ENCODE results near the gene DGKG.
A peak's percentile ranks its signal among the peaks of the same experiment; 100 is the strongest.

The DGKG gene

DNA sequence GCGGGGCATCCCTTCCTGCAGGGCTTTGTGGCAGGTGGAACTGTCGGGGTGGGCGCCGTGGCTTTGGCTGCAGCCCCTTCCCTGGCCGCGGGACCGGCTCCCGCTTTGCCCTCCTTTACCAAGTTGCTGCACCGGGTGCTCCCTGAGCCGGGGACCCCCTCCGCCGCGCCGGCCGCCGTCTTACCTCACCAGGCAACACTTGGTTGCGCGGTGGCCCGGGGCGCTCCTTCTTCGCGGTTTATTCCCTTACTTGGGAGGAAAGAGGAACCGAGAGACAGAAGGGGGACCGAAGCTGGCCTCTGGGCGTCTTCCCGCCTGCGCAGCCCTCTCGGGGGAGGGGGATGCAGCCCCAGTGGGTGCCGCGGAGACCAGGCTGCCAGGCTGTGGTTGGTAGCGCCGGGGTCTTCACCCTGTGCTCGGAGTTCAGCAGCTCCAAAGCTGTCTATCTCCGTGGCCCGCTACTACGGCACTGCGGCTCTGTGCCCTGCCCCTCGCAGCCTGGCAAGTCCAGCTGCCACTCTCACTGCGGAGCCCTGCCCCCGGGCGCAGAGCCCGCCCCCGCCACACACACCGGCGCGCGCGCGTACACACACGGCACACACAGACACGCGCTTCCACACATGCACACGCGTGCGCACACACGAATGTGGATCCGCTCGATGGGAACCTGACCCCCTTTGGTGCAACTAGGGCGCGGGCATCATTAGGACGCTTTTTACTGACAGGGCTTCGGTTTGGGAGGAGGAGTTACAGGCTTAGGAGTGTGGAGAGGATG lies at the start of gene DGKG:
Gene DGKG (minus strand): TSS at position 473 of the 775 bp plus-strand sequence. CDS start 41,775 bp downstream, outside the sequence.
- peak within 1 kb of the TSS; percentile 28 for H3K4me3 Mint-ChIP-seq
- peaks cover 3% of the 10 kb centered on the region for H3K4me1 Mint-ChIP-seq
- peaks cover 38% of the 10 kb centered on the region for H3K27me3 Mint-ChIP-seq
- no peak within 1 kb of the TSS for H3K27ac Mint-ChIP-seq
- H3K36me3 Mint-ChIP-seq: no peaks in the 10 kb centered on the region
- H3K9me3 Mint-ChIP-seq: no peaks in the 10 kb centered on the region

DNA sequence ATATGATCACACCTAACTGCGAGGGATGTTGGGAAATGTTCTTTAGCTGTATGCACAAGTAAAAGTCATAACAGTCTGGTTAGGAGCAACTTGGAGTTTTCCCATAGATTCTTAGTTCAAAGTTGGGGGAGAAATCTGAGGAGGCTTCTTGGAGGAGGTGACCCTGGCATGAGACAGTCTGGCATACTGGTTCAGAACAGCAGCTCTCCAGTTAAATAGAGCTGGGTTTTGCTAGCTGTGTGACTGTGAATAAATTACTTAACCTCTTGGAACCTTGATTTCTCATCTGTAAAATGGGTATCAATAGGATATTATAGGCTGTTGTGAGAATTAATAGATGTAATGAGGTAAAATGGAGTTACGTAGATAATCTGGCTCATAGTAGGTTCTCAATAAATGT lies 49.1 kb upstream of the DGKG start:
- Mint-ChIP-seq H3K4me3 (no peak overlapping the region), H3K9me3 (no peaks in the 10 kb centered on the region), H3K4me1 (peaks cover 30% of the 10 kb centered on the region), H3K27ac (no peak overlapping the region), H3K36me3 (no peaks in the 10 kb centered on the region), H3K27me3 (peaks cover 1% of the 10 kb centered on the region)

DNA sequence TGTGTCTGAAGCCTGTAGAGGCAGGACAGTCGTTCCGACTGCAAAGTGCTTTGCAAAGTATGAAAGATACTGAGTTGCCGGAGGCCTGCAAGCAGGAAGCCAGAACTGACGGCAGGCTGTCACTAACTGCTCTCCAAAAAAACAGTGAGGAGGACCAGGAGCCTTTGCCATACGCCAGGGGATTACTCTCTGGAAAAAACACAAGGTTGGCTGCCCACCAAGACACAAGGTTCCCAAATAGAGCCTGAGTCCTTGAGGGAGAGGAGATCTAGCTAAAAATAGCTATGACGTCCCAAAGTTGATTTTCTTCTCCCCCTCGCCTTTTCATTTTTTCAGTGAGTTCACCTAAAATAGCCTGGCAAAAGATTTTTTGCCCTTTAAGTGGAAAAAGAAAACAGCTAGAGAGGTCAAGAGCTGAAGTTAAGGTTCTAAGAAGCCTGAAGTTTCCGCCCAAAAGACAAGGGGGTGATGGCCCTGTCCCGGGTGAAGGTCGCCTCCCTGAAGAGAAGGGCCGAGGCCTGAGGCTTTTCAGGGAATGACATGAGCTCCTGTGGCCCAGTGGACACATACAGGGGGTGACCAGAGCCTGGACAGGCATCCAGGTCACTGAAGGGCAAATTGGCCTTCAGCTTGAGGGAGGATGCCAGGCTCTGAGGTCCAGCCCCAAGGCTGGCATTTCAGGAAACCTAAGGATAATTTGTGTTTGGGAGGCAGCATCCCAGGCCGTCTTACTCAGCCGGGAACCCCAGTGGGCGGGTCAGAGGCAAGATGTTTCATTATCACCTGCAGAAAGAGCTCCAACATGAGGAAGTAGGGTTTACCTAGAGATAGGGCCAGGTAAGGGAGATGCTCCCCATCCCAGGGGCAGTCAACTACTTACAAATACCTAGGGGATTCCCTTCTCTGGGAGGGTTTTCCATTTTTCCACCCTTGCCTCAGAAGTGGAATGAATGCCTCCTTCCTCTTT lies 44.9 kb upstream of the DGKG start:
- no peak overlapping the region for H3K4me3 Mint-ChIP-seq
- no peak overlapping the region for H3K27ac Mint-ChIP-seq
- peaks cover 3% of the 10 kb centered on the region for H3K27me3 Mint-ChIP-seq
- H3K36me3 Mint-ChIP-seq: no peaks in the 10 kb centered on the region
- H3K9me3 Mint-ChIP-seq: no peaks in the 10 kb centered on the region
- peaks cover 2% of the 10 kb centered on the region for H3K4me1 Mint-ChIP-seq

DNA sequence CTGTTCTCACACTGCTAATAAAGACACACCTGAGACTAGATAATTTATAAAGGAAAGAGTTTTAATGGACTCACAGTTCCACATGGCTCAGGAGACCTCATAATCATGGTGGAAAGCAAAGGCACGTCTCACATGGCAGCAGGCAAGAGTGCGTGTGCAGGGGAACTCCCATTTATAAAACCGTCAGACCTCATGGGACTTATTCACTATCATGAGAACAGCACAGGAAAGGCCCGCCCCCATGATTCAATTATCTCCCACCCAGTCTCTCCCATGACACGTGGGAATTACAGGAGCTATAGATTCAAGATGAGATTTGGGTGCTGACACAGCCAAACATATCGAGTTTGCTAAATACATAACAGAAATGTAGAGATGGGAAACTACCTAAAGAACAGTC lies 39.5 kb upstream of the DGKG start:
- Mint-ChIP-seq H3K36me3 (no peaks in the 10 kb centered on the region), H3K27me3 (peaks cover 1% of the 10 kb centered on the region), H3K9me3 (no peaks in the 10 kb centered on the region), H3K4me1 (no peaks in the 10 kb centered on the region), H3K4me3 (no peak overlapping the region), H3K27ac (no peak overlapping the region)

DNA sequence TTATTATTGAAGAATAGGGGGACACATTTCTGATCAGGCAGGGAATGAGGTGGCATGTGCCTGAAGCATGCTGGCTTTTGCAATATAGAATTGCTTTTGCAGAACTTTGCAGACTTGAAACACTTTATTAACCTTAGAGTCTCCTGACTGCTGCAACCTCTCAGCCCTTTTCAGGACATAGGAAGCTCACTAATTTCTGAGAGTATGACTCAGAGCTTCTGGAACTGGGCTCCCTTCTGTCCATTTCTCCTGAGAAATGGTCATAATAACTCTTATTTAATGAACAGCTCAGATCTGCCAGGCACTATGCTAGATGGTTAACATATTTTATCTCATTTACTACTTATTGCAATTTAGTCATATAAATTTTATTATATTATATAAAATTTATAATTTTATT lies 38.6 kb upstream of the DGKG start:
- Mint-ChIP-seq H3K9me3 (no peaks in the 10 kb centered on the region), H3K4me1 (no peaks in the 10 kb centered on the region), H3K27ac (no peak overlapping the region), H3K4me3 (no peak overlapping the region), H3K27me3 (peaks cover 1% of the 10 kb centered on the region), H3K36me3 (no peaks in the 10 kb centered on the region)

DNA sequence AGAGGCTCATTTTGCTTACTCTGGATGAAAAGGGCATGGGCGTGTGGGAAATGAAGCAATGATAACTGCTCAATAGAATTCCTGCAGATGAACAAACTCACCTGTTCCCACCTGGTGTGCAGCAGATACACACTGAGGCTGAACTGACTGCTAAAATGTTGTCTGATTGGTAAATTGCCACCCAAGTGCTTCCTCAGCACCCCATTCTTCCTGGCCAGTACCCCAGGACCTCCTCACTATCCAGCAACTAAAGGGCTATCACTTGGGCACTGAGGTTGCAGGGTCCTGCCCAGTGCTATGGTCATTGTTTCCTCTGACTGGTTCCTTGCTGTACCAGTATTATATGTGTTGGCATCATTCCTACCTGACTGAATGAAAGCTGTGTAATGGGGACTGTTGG lies 38.0 kb upstream of the DGKG start:
- Mint-ChIP-seq H3K36me3 (no peaks in the 10 kb centered on the region), H3K4me1 (no peaks in the 10 kb centered on the region), H3K27ac (no peak overlapping the region), H3K9me3 (no peaks in the 10 kb centered on the region), H3K27me3 (peaks cover 1% of the 10 kb centered on the region), H3K4me3 (no peak overlapping the region)

DNA sequence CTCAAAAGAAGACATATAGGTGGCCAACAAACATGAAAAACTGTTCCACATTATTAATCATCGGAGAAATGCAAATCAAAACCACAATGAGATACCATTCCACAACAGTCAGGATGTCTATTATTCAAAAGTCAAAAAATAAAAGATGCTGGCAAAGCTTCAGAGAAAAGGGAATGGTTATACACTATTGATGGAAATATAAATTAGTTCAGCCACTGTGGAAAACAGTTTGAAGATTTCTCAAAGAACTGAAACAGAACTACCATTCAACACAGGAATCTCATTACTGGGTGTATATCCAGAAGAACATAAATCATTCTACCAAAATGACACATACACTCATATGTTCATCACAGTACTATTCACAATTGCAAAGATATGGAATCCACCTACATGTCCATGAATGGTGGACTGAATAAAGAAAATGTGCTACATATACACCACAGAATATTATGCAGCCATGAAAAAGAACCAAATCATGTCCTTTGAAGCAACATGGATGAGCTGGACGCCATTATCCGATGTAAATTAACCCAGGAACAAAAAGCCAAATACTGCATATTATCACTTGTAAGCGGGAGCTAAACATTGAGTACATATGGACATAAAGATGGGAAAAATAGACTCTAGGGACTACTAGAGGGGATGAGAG lies 32.7 kb upstream of the DGKG start:
- Mint-ChIP-seq H3K36me3 (peaks cover 1% of the 10 kb centered on the region), H3K9me3 (no peaks in the 10 kb centered on the region), H3K27ac (no peak overlapping the region), H3K4me1 (no peaks in the 10 kb centered on the region), H3K4me3 (no peak overlapping the region), H3K27me3 (peaks cover 5% of the 10 kb centered on the region)

DNA sequence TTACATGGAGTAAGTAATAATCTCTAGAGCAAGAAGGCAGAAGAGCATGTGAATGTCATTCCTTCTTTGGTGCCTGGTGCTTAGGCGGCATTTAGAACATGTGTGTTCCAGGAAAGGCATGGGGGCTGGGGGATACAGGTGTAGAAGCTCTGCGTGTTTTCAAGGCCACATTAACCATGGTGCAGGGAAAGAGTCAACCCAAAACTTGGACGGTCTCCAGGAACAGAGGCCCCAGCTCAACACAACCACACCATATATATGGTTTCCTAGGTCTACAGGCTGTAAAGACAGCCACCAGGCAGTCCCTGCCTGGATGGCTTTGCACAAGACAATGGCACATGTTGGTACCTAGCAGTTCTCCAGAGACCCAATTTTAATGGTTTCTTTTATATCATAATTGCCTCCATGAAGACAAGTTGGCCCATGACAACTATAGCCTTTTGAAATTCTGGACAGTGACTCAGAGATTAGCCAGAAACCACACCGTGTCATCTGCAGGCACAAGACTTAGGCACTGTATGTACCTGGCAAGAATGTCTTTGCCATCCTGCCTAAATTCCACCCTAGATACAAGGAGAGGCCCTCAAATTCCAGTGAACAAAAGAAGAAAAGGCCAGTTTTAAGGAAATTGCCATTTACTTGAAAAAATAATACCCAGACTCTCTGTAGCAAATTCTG lies 25.0 kb upstream of the DGKG start:
- Mint-ChIP-seq H3K4me3 (no peak overlapping the region), H3K9me3 (no peaks in the 10 kb centered on the region), H3K36me3 (no peaks in the 10 kb centered on the region), H3K4me1 (no peaks in the 10 kb centered on the region), H3K27ac (no peak overlapping the region), H3K27me3 (no peaks in the 10 kb centered on the region)

DNA sequence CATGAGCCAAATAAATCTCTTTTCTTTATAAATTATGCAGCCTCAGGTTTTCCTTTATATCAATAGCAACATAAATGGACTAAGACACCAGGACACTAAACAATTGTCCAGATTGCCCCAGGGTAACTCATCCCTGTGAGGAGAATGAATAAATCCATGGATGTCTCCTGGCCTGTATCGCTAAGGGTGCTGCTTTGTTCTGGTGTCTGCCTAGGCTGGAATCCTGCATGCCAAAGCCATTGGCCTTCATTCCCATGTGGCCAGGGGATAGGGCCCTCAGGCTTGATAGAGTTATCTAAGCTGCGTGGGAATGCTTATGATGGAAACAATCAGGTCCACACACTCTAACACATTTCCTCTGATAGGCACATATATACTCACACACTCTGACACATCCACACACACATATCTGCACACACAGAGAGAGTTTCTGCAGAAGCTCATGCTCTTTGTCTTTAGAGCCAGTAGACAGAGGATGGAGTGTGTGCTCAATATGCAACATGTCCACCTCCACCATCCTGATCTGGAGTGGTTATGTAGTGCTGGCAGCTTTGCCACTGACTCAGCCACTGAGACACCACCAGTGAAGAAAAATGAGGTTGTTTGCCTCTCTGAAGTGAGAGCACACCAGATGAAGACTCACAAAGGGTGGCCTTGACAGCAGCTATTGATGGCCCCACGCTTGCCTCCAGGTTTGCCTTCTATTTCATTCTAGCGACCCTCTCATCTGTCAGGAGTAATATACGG lies 24.0 kb upstream of the DGKG start:
- H3K9me3 Mint-ChIP-seq: no peaks in the 10 kb centered on the region
- H3K36me3 Mint-ChIP-seq: no peaks in the 10 kb centered on the region
- no peaks in the 10 kb centered on the region for H3K27me3 Mint-ChIP-seq
- no peak overlapping the region for H3K4me3 Mint-ChIP-seq
- no peak overlapping the region for H3K27ac Mint-ChIP-seq
- H3K4me1 Mint-ChIP-seq: no peaks in the 10 kb centered on the region

DNA sequence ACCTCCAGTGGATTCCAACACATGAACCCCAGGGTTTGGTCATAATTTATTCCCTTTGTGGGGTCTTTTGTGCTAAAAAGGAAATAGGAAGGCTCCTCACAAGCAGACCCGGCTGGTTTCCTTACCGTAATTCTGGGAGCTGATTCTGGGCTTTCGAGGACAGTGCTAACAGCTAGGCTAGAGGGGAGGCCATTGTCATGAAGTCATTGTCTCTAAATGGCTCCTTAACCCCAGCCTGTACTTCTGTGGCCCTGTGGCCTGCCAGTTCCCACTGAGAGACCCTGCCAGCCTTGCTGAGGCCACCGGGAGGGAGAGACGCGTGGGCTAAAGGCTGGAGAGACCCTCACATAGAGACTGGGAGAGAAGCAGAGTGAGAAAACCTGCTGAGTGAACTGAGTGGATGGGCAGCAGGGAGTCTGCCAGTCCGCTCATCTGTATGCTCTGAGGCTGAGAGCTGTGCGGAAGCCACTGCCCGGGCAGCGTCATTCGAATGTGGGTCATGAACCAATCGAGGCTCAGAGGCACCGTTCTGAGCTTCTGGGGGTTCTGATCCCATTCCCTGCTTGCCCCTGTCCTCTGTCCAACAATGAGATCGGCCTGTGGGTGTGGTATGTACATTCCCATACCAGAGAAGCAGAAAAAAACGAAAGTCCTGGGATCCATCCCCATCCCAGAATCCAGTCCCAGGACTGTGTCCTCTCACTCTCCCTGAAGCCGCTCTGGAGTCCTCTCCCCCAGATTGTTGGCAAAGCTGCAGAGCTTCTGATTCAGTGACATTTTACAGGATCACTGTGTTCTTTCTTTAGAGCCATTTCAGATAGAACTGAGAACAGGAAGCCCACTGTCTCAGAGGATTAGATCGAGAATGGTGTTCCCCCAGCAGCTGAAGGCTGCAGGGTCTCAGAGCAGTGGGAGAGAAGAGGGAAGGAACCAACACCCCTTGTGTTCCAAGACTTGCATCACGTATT lies 21.3 kb upstream of the DGKG start:
- H3K27me3 Mint-ChIP-seq: peaks cover 4% of the 10 kb centered on the region
- peaks cover 2% of the 10 kb centered on the region for H3K36me3 Mint-ChIP-seq
- H3K4me3 Mint-ChIP-seq: no peak overlapping the region
- no peak overlapping the region for H3K27ac Mint-ChIP-seq
- no peaks in the 10 kb centered on the region for H3K4me1 Mint-ChIP-seq
- H3K9me3 Mint-ChIP-seq: peaks cover 4% of the 10 kb centered on the region

DNA sequence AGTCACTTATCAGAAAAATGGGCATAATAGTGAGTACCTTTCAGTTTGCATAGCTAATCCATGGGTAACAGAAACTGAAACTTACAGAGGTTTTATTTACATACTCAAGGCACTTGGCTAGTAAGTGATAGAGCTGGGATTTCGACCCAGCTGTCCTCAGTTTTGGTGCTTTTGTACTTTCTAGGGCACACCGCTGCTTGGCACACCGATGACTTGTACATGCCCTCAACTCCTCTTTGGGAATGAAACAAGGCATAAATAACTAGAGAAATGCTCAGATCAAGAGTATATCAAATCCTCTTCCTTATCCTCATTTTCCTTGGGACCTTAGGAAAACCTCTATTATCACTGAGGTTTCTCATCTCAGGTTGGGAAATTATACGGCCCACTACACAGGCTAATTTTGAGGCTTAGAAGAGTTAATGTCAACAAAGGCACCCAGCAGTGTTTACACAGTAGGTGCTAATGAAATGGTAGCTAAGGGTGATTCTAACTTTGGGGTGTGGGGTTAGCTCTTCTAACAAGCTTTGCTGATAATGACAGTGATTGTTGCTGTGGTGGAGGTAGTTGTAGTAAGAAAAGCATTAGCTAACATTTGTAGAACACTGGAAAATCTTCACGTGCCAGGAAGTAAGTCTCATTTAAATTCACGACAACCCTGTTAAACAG lies 20.3 kb upstream of the DGKG start:
- H3K27me3 Mint-ChIP-seq: peaks cover 7% of the 10 kb centered on the region
- H3K27ac Mint-ChIP-seq: no peak overlapping the region
- H3K4me1 Mint-ChIP-seq: no peaks in the 10 kb centered on the region
- H3K9me3 Mint-ChIP-seq: peaks cover 9% of the 10 kb centered on the region
- no peak overlapping the region for H3K4me3 Mint-ChIP-seq
- H3K36me3 Mint-ChIP-seq: peaks cover 2% of the 10 kb centered on the region

DNA sequence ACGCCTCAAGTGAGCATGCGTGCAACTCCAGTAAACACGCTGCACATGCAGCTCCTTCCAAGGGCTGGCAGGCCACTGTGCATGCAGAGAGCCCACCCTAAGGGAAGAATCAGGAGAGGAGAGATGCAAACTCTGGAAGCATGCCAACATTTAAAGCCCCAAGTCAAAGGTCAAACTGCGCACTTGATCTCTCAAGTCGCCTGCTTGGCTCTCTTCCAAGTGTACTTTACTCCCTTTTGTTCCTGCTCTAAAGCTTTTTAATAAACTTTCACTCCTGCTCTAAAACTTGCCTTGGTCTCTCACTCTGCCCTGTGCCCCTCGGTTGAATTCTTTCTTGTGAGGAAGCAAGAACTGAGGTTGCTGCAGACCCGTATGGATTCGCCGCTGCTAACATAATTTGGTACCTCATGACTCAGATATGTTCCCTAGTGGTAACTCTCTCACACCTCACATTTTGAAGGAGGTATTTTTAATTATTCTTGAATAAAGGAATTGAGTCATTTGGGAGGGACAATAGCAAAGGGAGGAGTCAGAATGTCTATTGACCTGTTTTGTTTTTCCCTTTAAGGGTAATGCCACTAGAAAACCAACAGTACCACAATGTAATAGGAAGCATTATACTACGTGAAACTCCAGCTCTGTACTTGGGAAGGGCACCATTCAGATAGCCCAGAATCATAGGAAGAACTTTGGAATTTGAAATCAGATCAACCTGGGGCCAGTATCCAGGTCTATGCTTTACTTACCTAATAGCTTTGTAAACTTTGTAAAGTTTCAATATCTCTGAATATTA lies 19.6 kb upstream of the DGKG start:
- Mint-ChIP-seq H3K4me1 (no peaks in the 10 kb centered on the region), H3K36me3 (peaks cover 2% of the 10 kb centered on the region), H3K9me3 (peaks cover 9% of the 10 kb centered on the region), H3K27me3 (peaks cover 8% of the 10 kb centered on the region), H3K4me3 (no peak overlapping the region), H3K27ac (no peak overlapping the region)

All from activated naive CD4-positive, alpha-beta T cell treated with anti-CD3 and anti-CD28 coated beads, Interleukin-2, amount 50 U/mL, for 24 hours (primary cell).